ENCODE measurements around the gene MAPK7. TPM values are rescaled to one million over a fixed set of nuclear protein-coding genes. Genes with fewer than 3 reads are reported as not detected.

MAPK7 gene
- total RNA-seq, 1 experiment from 2014 or later, result 23.3 TPM

GRCh38 chr17:19366637-19366972 is 11.7 kb upstream of the MAPK7 start:
- no peaks in the 10 kb centered on the region for H4K20me1 ChIP-seq (ENCODE audit: insufficient read depth)
- BruUV-seq (replicated peaks), result no TSS peak
- H2AFZ ChIP-seq, result no peak overlapping the region
- H3K9me3 ChIP-seq (ENCODE audit: insufficient read depth, low read depth), result no peaks in the 10 kb centered on the region
- TF ChIP-seq EZH2 (IDR thresholded peaks at IDR 0.05; ENCODE audit: low read depth) (no peak), CTCF (conservative IDR thresholded peaks at IDR 0.05) (no peak)
- ChIA-PET POLR2A (ENCODE audit: unreplicated experiment) (no interaction called here), CTCF (no interaction called here)
- DNase-seq, result no peak
- peaks cover 6% of the 10 kb centered on the region for H3K79me2 ChIP-seq (ENCODE audit: low read depth)
- no peaks in the 10 kb centered on the region for H3K36me3 ChIP-seq (ENCODE audit: low read depth)
- no peak overlapping the region for H3K27ac ChIP-seq
- no peaks in the 10 kb centered on the region for H3K9me2 ChIP-seq (ENCODE audit: insufficient read depth)
- no peak overlapping the region for H3K4me2 ChIP-seq
- intact Hi-C loops (cut with micrococcal nuclease; ENCODE audit: unreplicated experiment), result no loop called here
- H3F3A ChIP-seq (ENCODE audit: insufficient read depth, low read depth), result peaks cover 6% of the 10 kb centered on the region
- H3K4me3 ChIP-seq, result no peak overlapping the region
- H3K4me1 ChIP-seq (replicated peaks; ENCODE audit: insufficient read depth), result peaks cover 7% of the 10 kb centered on the region
- no peaks in the 10 kb centered on the region for H3K27me3 ChIP-seq (ENCODE audit: insufficient read depth, low read depth)

GRCh38 chr17:19368229-19368628 is 10.1 kb upstream of the MAPK7 start:
- H3K79me2 ChIP-seq (ENCODE audit: low read depth), result no peaks in the 10 kb centered on the region
- H4K20me1 ChIP-seq (ENCODE audit: insufficient read depth), result no peaks in the 10 kb centered on the region
- no peak overlapping the region for H3K4me2 ChIP-seq
- intact Hi-C loops (cut with micrococcal nuclease; ENCODE audit: unreplicated experiment), result no loop called here
- no peaks in the 10 kb centered on the region for H3K9me3 ChIP-seq (ENCODE audit: insufficient read depth, low read depth)
- no peak for DNase-seq
- no peaks in the 10 kb centered on the region for H3K27me3 ChIP-seq (ENCODE audit: insufficient read depth, low read depth)
- ChIA-PET POLR2A (ENCODE audit: unreplicated experiment) (no interaction called here), CTCF (no interaction called here)
- TF ChIP-seq CTCF (conservative IDR thresholded peaks at IDR 0.05) (no peak), EZH2 (IDR thresholded peaks at IDR 0.05; ENCODE audit: low read depth) (no peak)
- H3K27ac ChIP-seq, result no peak overlapping the region
- no peak overlapping the region for H3K4me3 ChIP-seq
- H3F3A ChIP-seq (ENCODE audit: insufficient read depth, low read depth), result peaks cover under 1% of the 10 kb centered on the region
- no peaks in the 10 kb centered on the region for H3K36me3 ChIP-seq (ENCODE audit: low read depth)
- H3K9me2 ChIP-seq (ENCODE audit: insufficient read depth), result no peaks in the 10 kb centered on the region
- no TSS peak for BruUV-seq (replicated peaks)
- H2AFZ ChIP-seq, result no peak overlapping the region
- peaks cover 3% of the 10 kb centered on the region for H3K4me1 ChIP-seq (replicated peaks; ENCODE audit: insufficient read depth)

GRCh38 chr17:19369107-19369778 is 9.1 kb upstream of the MAPK7 start:
- Histone ChIP-seq H3K4me1 (replicated peaks; ENCODE audit: insufficient read depth) (no peaks in the 10 kb centered on the region), H3K79me2 (ENCODE audit: low read depth) (no peaks in the 10 kb centered on the region), H2AFZ (no peak overlapping the region), H3K36me3 (ENCODE audit: low read depth) (no peaks in the 10 kb centered on the region), H4K20me1 (ENCODE audit: insufficient read depth) (no peaks in the 10 kb centered on the region), H3K4me3 (no peak overlapping the region), H3K27me3 (ENCODE audit: insufficient read depth, low read depth) (no peaks in the 10 kb centered on the region), H3K9me3 (ENCODE audit: insufficient read depth, low read depth) (no peaks in the 10 kb centered on the region), H3K4me2 (no peak overlapping the region), H3K27ac (no peak overlapping the region), H3F3A (ENCODE audit: insufficient read depth, low read depth) (no peaks in the 10 kb centered on the region), H3K9me2 (ENCODE audit: insufficient read depth) (no peaks in the 10 kb centered on the region)
- TF ChIP-seq EZH2 (IDR thresholded peaks at IDR 0.05; ENCODE audit: low read depth) (no peak), CTCF (conservative IDR thresholded peaks at IDR 0.05) (no peak)
- ChIA-PET CTCF (no interaction called here), POLR2A (ENCODE audit: unreplicated experiment) (interaction anchor here (0.5 kb wide), 1 partner anchor 383 kb away, joined by 18 read pairs; no protein-coding TSS in a partner anchor)
- no peak for DNase-seq
- intact Hi-C loops (cut with micrococcal nuclease; ENCODE audit: unreplicated experiment), result no loop called here
- BruUV-seq (replicated peaks), result no TSS peak
